GM23338 (cell line): ENCODE data around the gene TCF3. TPM values are rescaled to one million over a fixed set of nuclear protein-coding genes. Genes with fewer than 3 reads are reported as not detected.

ENCODE experiments used
- JUNB ChIP-seq: IDR thresholded peaks from one replicate; pipeline ENCODE4 v1.6.1; 2016; ENCODE audit warnings: antibody characterized with exemption; ENCODE audit not compliant: unreplicated experiment
- ZNF331 ChIP-seq: fragments of 250-450 bp; sonication (Bioruptor Pico); IDR thresholded peaks from 2 replicates; pipeline ENCODE4 v1.5.0; 2020; ENCODE audit warnings: low read depth, mild to moderate bottlenecking, moderate library complexity
- polyA plus RNA-seq: library from polyadenylated mRNA; unstranded; fragments of >200 nt; fragmentation: Nextera tagmentation; extraction: Ambion mirVana; gene quantifications from 2 replicates; pipeline ENCODE4 v1.2.1, GENCODE V29; 2016
- total RNA-seq: library from RNA; depleted of rRNA; stranded (reverse); fragments of >200 nt; shearing (Covaris generic); gene quantifications from 2 replicates; pipeline ENCODE4 v1.2.3, GENCODE V29; 2014
- TF ChIP-seq, protein P1 (sequence below): fragments of 250-450 bp; sonication (Bioruptor Pico); IDR thresholded peaks from 2 replicates; pipeline ENCODE4 v1.5.0; 2020; ENCODE audit warnings: mild to moderate bottlenecking, moderate library complexity
- TF ChIP-seq, protein P2 (sequence below), 2 experiments: fragments of 200-600 bp in 1 of 2; sonication (generic) in 1 of 2; conservative IDR thresholded peaks; 2 replicates each; pipeline versions ENCODE4 v1.5.1 to v1.6.1; 2016 to 2017; ENCODE audit warnings: antibody characterized with exemption in 2 of 2, low read depth in 2 of 2, mild to moderate bottlenecking in 2 of 2, moderate library complexity in 1 of 2
- TF ChIP-seq, protein P3 (sequence below): IDR thresholded peaks from 2 replicates; pipeline ENCODE4 v1.6.1; 2016; ENCODE audit warnings: antibody characterized with exemption

The TCF3 gene
- total and polyA plus RNA-seq, 2 experiments from 2014 or later: 166 to 383 TPM

DNA sequence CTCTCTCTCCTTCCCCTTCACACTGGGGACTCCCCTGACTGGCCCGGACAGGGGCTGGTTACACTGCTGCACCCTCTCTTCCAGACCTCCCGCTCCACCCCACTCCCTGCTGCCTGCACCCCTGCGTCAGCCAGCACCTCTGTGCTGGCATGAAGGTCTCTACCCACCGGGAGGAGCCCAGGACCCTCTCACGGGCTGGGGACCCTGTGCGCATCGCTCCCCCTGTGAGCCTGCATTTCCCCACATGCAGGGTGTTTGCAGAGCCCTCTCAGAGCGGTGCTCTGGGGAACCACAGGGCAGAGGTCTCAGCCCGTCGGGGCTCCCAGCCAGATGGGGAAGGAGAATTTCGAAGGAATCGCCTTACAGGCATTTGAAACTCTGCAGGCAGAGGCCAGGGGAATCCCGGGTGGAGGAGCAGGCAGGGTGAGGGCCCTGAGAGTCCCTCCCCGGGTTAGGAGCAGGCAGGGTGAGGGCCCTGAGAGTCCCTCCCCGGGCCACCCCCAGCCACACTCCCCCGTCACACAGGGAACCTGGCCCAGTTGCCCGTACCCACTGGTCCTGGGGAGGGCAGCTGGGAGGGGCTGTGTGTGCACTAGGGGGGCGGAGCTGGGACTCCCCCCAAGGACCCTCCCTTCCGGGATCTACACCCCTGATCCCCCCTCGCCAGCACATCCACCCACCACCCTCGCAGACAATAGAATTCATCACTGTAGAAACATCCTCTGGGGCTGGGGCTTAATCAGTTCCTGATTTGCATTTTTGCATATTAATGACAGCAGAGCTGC is 16.3 kb upstream of the TCF3 start (continued):
- TF ChIP-seq, protein P1, sequence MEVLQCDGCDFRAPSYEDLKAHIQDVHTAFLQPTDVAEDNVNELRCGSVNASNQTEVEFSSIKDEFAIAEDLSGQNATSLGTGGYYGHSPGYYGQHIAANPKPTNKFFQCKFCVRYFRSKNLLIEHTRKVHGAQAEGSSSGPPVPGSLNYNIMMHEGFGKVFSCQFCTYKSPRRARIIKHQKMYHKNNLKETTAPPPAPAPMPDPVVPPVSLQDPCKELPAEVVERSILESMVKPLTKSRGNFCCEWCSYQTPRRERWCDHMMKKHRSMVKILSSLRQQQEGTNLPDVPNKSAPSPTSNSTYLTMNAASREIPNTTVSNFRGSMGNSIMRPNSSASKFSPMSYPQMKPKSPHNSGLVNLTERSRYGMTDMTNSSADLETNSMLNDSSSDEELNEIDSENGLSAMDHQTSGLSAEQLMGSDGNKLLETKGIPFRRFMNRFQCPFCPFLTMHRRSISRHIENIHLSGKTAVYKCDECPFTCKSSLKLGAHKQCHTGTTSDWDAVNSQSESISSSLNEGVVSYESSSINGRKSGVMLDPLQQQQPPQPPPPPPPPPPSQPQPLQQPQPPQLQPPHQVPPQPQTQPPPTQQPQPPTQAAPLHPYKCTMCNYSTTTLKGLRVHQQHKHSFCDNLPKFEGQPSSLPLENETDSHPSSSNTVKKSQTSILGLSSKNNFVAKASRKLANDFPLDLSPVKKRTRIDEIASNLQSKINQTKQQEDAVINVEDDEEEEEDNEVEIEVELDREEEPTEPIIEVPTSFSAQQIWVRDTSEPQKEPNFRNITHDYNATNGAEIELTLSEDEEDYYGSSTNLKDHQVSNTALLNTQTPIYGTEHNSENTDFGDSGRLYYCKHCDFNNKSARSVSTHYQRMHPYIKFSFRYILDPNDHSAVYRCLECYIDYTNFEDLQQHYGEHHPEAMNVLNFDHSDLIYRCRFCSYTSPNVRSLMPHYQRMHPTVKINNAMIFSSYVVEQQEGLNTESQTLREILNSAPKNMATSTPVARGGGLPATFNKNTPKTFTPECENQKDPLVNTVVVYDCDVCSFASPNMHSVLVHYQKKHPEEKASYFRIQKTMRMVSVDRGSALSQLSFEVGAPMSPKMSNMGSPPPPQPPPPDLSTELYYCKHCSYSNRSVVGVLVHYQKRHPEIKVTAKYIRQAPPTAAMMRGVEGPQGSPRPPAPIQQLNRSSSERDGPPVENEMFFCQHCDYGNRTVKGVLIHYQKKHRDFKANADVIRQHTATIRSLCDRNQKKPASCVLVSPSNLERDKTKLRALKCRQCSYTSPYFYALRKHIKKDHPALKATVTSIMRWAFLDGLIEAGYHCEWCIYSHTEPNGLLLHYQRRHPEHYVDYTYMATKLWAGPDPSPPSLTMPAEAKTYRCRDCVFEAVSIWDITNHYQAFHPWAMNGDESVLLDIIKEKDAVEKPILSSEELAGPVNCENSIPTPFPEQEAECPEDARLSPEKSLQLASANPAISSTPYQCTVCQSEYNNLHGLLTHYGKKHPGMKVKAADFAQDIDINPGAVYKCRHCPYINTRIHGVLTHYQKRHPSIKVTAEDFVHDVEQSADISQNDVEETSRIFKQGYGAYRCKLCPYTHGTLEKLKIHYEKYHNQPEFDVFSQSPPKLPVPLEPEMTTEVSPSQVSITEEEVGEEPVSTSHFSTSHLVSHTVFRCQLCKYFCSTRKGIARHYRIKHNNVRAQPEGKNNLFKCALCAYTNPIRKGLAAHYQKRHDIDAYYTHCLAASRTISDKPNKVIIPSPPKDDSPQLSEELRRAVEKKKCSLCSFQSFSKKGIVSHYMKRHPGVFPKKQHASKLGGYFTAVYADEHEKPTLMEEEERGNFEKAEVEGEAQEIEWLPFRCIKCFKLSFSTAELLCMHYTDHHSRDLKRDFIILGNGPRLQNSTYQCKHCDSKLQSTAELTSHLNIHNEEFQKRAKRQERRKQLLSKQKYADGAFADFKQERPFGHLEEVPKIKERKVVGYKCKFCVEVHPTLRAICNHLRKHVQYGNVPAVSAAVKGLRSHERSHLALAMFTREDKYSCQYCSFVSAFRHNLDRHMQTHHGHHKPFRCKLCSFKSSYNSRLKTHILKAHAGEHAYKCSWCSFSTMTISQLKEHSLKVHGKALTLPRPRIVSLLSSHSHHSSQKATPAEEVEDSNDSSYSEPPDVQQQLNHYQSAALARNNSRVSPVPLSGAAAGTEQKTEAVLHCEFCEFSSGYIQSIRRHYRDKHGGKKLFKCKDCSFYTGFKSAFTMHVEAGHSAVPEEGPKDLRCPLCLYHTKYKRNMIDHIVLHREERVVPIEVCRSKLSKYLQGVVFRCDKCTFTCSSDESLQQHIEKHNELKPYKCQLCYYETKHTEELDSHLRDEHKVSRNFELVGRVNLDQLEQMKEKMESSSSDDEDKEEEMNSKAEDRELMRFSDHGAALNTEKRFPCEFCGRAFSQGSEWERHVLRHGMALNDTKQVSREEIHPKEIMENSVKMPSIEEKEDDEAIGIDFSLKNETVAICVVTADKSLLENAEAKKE: no peak
- no peak for TF ChIP-seq JUNB
- TF ChIP-seq, protein P2, sequence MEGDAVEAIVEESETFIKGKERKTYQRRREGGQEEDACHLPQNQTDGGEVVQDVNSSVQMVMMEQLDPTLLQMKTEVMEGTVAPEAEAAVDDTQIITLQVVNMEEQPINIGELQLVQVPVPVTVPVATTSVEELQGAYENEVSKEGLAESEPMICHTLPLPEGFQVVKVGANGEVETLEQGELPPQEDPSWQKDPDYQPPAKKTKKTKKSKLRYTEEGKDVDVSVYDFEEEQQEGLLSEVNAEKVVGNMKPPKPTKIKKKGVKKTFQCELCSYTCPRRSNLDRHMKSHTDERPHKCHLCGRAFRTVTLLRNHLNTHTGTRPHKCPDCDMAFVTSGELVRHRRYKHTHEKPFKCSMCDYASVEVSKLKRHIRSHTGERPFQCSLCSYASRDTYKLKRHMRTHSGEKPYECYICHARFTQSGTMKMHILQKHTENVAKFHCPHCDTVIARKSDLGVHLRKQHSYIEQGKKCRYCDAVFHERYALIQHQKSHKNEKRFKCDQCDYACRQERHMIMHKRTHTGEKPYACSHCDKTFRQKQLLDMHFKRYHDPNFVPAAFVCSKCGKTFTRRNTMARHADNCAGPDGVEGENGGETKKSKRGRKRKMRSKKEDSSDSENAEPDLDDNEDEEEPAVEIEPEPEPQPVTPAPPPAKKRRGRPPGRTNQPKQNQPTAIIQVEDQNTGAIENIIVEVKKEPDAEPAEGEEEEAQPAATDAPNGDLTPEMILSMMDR (conservative IDR thresholded peaks at IDR 0.05; ENCODE audit: low read depth in 2 of 2): no peak
- TF ChIP-seq ZNF331 (CRISPR knock-in tag): no peak
- TF ChIP-seq, protein P3, sequence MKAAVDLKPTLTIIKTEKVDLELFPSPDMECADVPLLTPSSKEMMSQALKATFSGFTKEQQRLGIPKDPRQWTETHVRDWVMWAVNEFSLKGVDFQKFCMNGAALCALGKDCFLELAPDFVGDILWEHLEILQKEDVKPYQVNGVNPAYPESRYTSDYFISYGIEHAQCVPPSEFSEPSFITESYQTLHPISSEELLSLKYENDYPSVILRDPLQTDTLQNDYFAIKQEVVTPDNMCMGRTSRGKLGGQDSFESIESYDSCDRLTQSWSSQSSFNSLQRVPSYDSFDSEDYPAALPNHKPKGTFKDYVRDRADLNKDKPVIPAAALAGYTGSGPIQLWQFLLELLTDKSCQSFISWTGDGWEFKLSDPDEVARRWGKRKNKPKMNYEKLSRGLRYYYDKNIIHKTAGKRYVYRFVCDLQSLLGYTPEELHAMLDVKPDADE: no peak
